NT2/D1 (cell line): Measurements from ENCODE around the gene LAMTOR5.
A peak's percentile ranks its signal among the peaks of the same experiment; 100 is the strongest.

Experiments used
- DNase-seq: peaks from one replicate; pipeline ENCODE4 v3.0.0-alpha.2; 2011; ENCODE audit warnings: low read depth, low spot score
- H3K27me3 ChIP-seq: 2 replicates; pipeline ENCODE4 v1.6.0; 2011; ENCODE audit warnings: mild to moderate bottlenecking; ENCODE audit not compliant: insufficient read length, insufficient read depth
- H3K36me3 ChIP-seq: 2 replicates; pipeline ENCODE4 v1.6.1; 2011; ENCODE audit warnings: mild to moderate bottlenecking, low read length, mixed read lengths; ENCODE audit not compliant: insufficient read depth, insufficient read length
- H3K4me1 ChIP-seq: 2 replicates; pipeline ENCODE4 v1.5.1; 2011; ENCODE audit not compliant: insufficient read depth, insufficient read length
- H3K4me3 ChIP-seq: 2 replicates; pipeline ENCODE4 v1.5.1; 2011; ENCODE audit warnings: low read depth; ENCODE audit not compliant: insufficient read length
- H3K9ac ChIP-seq: 2 replicates; pipeline ENCODE4 v1.6.0; 2011; ENCODE audit warnings: low read depth; ENCODE audit not compliant: insufficient read length
- H3K9me3 ChIP-seq: 2 replicates; pipeline ENCODE4 v1.5.1; 2011; ENCODE audit warnings: mild to moderate bottlenecking, low read length; ENCODE audit not compliant: insufficient read depth
- SUZ12 ChIP-seq: IDR thresholded peaks from 2 replicates; pipeline ENCODE4 v1.6.1; 2011; ENCODE audit not compliant: insufficient read length, insufficient read depth; ENCODE audit errors: extremely low read depth
- YY1 ChIP-seq: IDR thresholded peaks from 2 replicates; pipeline ENCODE4 v1.6.1; 2011; ENCODE audit not compliant: insufficient read length, insufficient read depth
- ZNF274 ChIP-seq: IDR thresholded peaks from 2 replicates; pipeline ENCODE4 v1.6.1; 2011; ENCODE audit warnings: mild to moderate bottlenecking, low read depth, low read length

LAMTOR5 gene

GRCh38 chr1:110407260-110408210, at the start of gene LAMTOR5:
LAMTOR5 (minus strand) TSS chr1:110407694; CDS start chr1:110407620, 74 bp downstream.
- Histone ChIP-seq H3K36me3 (peaks cover 32% of the 10 kb centered on the region), H3K9me3 (no peaks in the 10 kb centered on the region)
- no peak for TF ChIP-seq SUZ12
- TF ChIP-seq YY1 = peak; percentile 15

DNA sequence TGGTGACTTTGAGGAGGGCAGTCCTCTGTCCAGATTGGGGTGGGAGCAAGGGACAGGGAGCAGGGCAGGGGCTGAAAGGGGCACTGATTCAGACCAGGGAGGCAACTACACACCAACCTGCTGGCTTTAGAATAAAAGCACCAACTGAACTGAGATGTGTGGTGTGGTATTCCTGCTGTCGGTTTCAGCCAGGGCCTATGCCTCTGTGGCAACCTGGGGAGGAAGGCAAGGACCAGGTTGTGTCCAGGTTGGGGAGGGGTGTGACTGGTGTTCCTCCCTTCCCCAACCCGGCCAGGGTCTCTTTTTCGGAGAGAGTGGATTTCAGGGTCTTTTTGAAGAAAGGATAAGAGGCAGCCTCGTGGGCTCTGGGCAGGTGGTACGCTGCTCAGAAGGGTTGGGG, 49.7 kb upstream of the LAMTOR5 start:
- Histone ChIP-seq H3K9ac (no peak overlapping the region), H3K27me3 (no peaks in the 10 kb centered on the region), H3K4me1 (no peaks in the 10 kb centered on the region), H3K4me3 (no peak overlapping the region), H3K36me3 (no peaks in the 10 kb centered on the region), H3K9me3 (no peaks in the 10 kb centered on the region)
- no peak for DNase-seq
- TF ChIP-seq ZNF274 (no peak), SUZ12 (no peak), YY1 (no peak)

More at GRCh38 chr1:110407260-110408210, at the start of gene LAMTOR5:
- peaks cover 2% of the 10 kb centered on the region for H3K4me1 ChIP-seq
- H3K9ac ChIP-seq = peak within 1 kb of the TSS; percentile 97
- H3K27me3 ChIP-seq = no peaks in the 10 kb centered on the region
- DNase-seq = peak; percentile 78
- H3K4me3 ChIP-seq = peak within 1 kb of the TSS; percentile 95

- no peaks in the 10 kb centered on the region for H3K27me3 ChIP-seq
- H3K4me1 ChIP-seq = no peaks in the 10 kb centered on the region
- no peak overlapping the region for H3K9ac ChIP-seq
- DNase-seq = no peak
- no peaks in the 10 kb centered on the region for H3K36me3 ChIP-seq
- H3K9me3 ChIP-seq = no peaks in the 10 kb centered on the region
- no peak overlapping the region for H3K4me3 ChIP-seq
- no peak for TF ChIP-seq ZNF274
These were observed 47.7 kb upstream of the LAMTOR5 start for GRCh38 chr1:110455151-110455550.

DNA sequence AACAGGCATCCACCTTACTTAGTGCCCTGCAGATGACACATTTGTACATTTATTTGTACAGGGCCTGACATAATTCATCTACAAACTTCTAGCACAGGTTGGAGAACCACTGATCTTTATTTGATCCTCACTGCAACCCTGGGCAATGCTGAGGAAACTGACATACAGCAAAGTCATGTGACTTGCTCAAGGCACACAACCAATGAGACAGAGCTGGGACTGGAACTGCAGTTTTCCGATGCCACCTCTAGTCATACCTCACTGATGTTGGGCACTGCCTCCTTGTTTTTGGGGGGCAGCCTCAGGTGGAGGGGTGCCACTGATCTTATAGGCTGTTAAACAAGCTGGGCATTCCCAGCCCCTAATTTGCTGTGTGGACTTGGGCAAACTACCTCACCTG, 46.8 kb upstream of the LAMTOR5 start:
- no peak overlapping the region for H3K9ac ChIP-seq
- no peak for DNase-seq
- no peak overlapping the region for H3K4me3 ChIP-seq
- TF ChIP-seq YY1 (no peak), ZNF274 (no peak), SUZ12 (no peak)
- no peaks in the 10 kb centered on the region for H3K9me3 ChIP-seq
- no peaks in the 10 kb centered on the region for H3K36me3 ChIP-seq
- H3K4me1 ChIP-seq = no peaks in the 10 kb centered on the region
- H3K27me3 ChIP-seq = no peaks in the 10 kb centered on the region

DNA sequence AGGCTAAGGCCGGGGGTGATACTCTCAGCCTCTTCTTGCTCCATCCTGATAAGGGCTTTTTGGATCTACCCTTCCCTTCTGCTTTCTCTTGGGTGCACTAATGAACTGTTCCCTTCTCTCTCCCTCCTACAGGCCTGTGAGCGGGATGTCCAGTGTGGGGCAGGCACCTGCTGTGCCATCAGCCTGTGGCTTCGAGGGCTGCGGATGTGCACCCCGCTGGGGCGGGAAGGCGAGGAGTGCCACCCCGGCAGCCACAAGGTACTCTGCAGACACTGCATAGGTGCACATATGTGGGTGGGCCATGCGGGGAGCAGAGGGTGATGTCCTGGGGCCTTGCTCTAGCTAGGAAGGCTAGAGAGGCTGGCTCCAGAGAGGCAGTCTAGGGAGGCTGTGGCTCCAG, 46.3 kb upstream of the LAMTOR5 start:
- TF ChIP-seq SUZ12 = no peak
- TF ChIP-seq ZNF274 = no peak
- no peak for TF ChIP-seq YY1
- Histone ChIP-seq H3K36me3 (no peaks in the 10 kb centered on the region), H3K9me3 (no peaks in the 10 kb centered on the region), H3K4me3 (no peak overlapping the region), H3K27me3 (no peaks in the 10 kb centered on the region), H3K9ac (no peak overlapping the region), H3K4me1 (no peaks in the 10 kb centered on the region)
- DNase-seq = no peak

- Histone ChIP-seq H3K4me3 (no peak overlapping the region), H3K9ac (no peak overlapping the region), H3K9me3 (no peaks in the 10 kb centered on the region), H3K27me3 (no peaks in the 10 kb centered on the region), H3K36me3 (no peaks in the 10 kb centered on the region), H3K4me1 (no peaks in the 10 kb centered on the region)
- TF ChIP-seq SUZ12 = no peak
- no peak for TF ChIP-seq ZNF274
- no peak for TF ChIP-seq YY1
- no peak for DNase-seq
These were observed 44.8 kb upstream of the LAMTOR5 start for GRCh38 chr1:110452330-110452729.

DNA sequence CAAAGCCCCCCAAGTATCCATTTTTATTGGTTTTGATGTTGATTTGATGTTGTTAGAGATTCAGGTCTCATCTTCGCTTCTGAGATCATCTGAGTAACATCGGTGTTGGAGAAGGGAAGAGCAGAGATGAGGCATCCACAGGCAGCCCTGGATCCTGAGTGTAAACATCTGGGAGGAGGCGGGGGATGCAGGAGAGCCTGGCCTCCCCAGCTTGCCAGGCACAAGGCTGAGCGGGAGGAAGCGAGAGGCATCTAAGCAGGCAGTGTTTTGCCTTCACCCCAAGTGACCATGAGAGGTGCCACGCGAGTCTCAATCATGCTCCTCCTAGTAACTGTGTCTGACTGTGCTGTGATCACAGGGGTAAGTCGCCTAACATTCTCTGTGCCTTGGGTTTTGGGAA, 43.4 kb upstream of the LAMTOR5 start, which contains the start of gene PROK1:
Gene PROK1, plus strand, starts transcription at position 221 of the 400 bp plus-strand sequence. Its CDS starts 68 bp downstream, at position 289.
- H3K4me3 ChIP-seq = no peak within 1 kb of the TSS
- no peaks in the 10 kb centered on the region for H3K9me3 ChIP-seq
- no peaks in the 10 kb centered on the region for H3K4me1 ChIP-seq
- no peak for DNase-seq
- no peaks in the 10 kb centered on the region for H3K27me3 ChIP-seq
- TF ChIP-seq ZNF274 (no peak), YY1 (no peak), SUZ12 (no peak)
- no peaks in the 10 kb centered on the region for H3K36me3 ChIP-seq
- H3K9ac ChIP-seq = no peak within 1 kb of the TSS
